GM18909 (cell line): ENCODE measurements around the gene PLA2G2E.
"Not testable (repeated sequence)": the region's sequence is repeated elsewhere in the genome, so short reads cannot be mapped to it uniquely, and the experiment has no call there.

Source experiments
- ATAC-seq: cut with Tn5 transposase; IDR thresholded peaks from one replicate; pipeline ENCODE4 v1.9.1; 2021; ENCODE audit warnings: mild to moderate bottlenecking; ENCODE audit not compliant: unreplicated experiment, poor library complexity

Gene PLA2G2E

DNA sequence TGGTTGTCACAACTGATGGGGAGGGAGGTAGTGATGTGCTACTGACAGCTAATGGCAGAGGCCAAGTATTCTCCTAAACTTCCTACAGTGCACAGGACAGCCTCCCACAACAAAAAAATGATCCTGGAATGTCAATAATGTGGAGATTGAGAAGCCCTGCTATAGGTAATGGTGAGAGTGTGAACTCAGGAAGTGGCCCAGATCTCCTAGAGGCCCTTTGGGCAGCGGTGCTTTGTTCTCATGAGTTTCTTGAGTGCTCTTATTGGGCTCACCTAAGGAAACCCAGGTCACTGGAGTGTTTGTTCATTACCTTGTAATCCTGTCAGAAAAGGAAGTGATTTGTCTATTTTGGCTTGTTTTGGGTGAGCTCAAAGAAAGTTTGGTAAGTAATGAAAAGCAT is 35.3 kb downstream of the PLA2G2E start:
- ATAC-seq, result no peak

DNA sequence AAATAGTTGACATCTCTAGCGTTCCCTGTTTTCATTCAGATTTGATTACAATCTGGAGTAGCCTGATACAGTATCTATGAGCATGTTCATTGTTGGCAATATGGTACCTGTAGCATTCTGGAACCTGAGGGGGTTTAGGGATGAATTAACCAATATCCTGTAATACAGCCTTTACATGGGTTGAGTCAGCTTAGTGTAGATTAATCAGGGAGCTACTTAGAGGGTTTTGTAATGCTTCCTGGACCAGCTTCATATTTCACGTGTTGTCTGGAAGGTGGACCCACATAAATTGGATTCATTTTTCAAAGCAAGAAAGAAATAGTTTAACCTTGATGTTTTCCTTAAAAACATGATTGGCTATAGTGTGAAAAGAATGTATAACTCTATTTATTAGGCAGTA is 37.6 kb downstream of the PLA2G2E start:
- ATAC-seq, result no peak

DNA sequence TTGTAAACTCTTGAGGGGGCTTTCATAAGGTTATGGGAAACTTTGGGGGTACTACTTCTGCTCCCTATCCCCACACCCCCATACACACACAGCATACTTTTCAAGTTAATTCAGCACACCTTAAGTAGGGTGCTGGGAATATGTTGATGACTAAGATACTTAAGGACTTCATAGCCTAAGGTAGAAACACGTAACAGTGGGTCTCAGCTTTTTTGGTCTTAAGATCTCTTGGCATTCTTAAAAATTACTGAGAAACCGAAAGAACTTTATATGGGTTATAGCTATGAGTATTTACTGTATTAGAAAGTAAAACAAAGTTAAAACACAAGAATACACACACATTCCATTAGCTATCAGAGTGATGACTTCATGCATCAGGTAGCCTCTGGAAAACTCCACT is 39.1 kb downstream of the PLA2G2E start:
- no peak for ATAC-seq

DNA sequence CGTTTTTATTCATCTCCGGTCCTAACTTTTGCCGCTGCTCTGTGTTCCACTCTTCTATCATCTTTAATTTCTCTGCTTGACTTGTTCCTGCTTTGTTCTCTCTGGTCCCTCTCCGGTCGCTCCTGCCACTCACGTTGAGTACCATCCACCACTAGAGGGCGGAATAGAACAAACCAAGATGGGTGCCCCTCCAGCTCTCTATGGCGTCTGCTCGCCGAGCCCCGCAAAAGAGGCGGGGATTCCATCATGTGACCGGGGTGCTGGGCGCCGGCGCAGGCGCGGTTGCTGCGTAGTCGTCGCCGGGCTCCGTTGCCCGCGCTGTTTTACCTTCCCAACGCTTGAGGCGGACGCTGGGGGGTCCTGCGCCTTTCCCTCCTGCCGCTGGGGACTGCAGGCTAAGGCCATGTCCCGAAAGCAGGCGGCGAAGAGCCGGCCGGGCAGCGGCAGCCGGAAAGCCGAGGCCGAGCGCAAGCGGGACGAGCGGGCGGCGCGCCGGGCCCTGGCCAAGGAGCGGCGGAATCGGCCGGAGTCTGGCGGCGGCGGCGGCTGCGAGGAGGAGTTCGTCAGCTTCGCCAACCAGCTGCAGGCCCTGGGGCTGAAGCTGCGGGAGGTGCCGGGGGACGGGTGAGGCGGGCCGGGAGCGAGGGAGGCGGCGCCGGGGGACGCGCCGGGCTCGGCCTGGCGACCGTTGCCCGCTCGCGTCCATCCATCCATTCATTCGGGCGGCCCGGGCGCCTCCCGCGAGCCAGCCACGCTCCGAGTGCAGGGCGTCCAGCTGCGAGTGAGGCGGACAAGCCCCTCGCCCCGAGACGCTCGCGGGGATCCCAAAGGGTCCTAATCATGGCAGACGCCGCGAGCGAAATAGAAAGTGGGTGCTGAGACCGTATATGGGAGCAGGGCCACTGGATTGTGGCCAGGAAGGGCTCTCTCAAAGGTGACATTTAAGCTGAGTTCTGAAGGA is 41.0 kb downstream of the PLA2G2E start, which contains the start of gene OTUD3:
Gene OTUD3, plus strand, starts transcription at position 285 of the 961 bp plus-strand sequence. Its CDS starts 119 bp downstream, at position 404.
- ATAC-seq, result peak; percentile 92

DNA sequence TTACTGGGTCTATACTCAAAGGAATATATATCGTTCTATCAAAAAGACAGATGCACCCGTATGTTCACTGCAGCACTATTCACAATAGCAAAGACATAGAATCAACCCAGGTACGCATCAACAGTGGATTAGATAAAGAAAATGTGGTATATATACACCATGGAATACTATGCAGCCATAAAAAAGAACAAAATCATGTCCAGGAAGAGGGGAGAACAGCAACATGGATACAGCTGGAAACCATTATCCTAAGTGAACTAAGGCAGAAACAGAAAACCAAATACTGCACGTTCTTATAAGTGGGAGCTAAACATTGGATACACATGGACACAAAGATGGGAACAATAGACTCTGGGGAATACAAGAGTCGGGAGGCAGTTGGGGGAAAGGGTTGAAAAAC is 42.6 kb downstream of the PLA2G2E start:
- not testable (repeated sequence) for ATAC-seq

DNA sequence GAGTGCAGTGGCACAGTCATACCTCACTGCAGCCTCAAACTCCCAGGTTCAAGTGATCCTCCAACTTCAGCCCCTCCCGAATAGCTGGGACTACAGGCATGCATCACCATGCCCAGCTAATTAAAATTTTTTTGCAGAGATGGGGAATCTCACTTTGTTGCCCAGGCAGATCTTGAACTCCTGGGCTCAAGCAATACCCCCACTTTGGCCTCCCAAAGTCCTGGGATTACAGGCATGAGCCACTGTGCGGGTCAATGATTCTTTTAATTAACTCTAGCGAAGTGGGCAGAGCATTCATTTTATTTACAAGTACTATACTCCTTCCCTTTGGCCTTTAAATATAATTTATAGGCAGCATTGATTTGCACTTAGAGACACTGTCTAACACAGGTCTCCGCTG is 43.8 kb downstream of the PLA2G2E start:
- no peak for ATAC-seq

- ATAC-seq, result no peak
Measured at GRCh38 chr1:19879227-19879626, 44.2 kb downstream of the PLA2G2E start.

DNA sequence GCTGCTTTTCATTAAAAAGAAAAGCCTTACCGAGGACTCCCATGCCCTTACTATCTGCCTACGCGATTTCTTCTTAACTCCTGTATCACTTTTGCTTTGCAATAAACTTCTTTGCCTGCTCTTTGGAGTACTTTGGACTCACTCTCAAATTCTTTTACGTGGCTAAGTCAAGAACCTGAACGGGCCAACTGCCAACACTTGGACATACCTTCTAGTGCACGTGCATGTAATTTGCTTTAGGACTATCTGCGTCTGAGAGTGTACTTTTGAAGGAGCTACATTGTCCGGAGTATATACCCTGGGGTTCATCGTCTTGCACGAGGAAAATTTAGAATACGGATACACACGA is 44.8 kb downstream of the PLA2G2E start:
- ATAC-seq, result no peak

DNA sequence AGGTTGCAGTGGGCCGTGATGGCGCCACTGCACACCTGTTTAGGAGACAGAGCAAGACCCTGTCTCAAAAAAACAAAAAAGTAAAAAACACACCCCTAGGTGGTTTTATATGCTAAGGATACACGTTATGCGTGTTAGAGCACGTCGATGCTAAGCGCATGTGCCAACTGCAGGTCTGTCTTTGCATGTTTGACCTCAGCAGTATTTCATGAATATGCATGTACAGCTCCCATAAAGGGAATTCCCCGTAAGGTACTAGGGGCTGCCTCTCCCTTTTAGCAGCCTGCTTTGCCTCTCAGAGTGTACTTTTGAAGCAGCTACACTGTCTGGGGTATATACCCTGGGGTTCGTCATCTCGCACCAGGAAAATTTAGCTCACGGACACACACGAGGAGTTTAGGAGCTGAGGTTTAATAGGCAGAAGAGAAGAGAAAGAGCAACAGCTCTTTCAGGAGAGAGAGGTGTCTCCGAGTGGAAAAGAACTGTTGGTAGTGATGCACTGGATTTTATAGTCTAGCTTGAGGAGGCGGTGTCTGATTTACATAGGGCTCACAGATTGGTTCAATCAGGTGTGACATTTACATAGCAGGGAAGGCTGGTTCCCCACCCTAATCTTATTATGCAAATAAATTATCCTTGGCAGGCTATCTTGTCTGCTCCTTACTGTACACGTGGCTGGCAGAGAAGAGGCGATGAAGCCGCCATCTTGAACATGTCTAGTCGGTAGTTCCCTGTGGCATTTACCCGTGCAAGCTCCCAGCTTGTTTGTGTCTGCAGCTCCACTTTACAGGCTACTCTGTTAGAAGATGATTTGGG is 45.4 kb downstream of the PLA2G2E start:
- ATAC-seq, result no peak

DNA sequence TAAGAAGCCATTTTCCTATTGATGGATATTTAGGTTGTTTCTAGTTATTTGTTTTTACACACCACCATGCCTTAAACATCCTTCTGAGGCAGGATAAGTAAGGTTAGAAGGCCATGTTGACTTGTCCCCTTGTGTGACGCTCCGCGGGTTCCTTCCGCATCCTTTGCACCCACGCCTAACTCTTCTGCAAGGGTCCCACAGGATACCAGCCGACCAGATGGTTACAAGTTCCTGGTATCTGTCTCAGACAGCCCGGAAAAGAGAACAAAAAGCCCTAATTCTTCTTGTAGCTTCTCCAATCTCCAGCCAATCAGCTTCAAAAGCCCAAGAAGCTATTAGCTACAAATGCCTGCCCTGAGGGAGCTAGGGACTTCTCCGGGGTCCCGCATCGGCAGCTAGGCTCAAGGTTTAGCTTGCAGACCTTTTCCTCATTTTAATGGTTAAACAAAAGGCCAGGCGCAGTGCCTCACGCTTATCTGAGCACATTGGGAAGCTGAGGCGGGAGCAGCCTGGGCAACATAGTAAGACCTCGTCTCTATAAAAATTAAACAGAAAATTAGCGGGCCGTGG is 46.2 kb downstream of the PLA2G2E start:
- ATAC-seq, result no peak

DNA sequence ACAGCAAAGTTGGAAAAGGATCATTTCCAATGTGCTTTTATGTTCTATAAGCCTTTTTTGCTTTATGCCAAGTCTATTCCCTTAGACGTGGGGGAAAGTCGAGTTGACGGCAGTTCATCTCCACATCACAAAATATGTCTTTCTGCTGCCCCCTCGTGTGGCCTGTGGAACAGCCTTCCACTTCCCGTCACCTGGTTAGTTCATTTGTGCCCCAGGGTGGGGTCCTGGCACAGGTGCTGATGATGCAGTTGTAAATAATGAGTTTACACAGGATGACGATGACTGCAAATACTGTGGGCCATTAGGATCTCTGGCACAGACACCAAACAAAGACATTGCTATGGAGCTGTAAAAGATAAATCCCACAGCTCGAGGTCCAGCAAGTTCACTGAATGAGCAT is 51.2 kb downstream of the PLA2G2E start:
- no peak for ATAC-seq
